Measurements from ENCODE around the gene LPCAT1. TPM values are rescaled to one million over a fixed set of nuclear protein-coding genes. Genes with fewer than 3 reads are reported as not detected.

The LPCAT1 gene
- polyA plus RNA-seq, 4 donors: 50.5 to 56.4 (median 51.4) TPM

- DNase-seq (ENCODE audit: low read depth in 4 of 4, low spot score in 3 of 4): no peak
Measured at GRCh38 chr5:1446602-1447343, 77.0 kb downstream of the LPCAT1 start.

GRCh38 chr5:1445689-1446601 is 77.8 kb downstream of the LPCAT1 start:
- no peak for DNase-seq (ENCODE audit: low read depth in 4 of 4, low spot score in 3 of 4)

- DNase-seq (ENCODE audit: low read depth in 4 of 4, low spot score in 3 of 4): peak in 2 of 4 donors; percentile 16 to 39
Measured at GRCh38 chr5:1445313-1445688, 78.5 kb downstream of the LPCAT1 start, which contains the start of gene SLC6A3. Gene SLC6A3 (minus strand): TSS chr5:1445440. CDS start chr5:1443197, 2,243 bp downstream.

- DNase-seq (ENCODE audit: low read depth in 4 of 4, low spot score in 3 of 4): no peak
Measured at GRCh38 chr5:1444361-1445189, 79.2 kb downstream of the LPCAT1 start.

GRCh38 chr5:1443991-1444360 is 79.8 kb downstream of the LPCAT1 start:
- no peak for DNase-seq (ENCODE audit: low read depth in 4 of 4, low spot score in 3 of 4)

GRCh38 chr5:1443171-1443570 is 80.6 kb downstream of the LPCAT1 start:
- no peak for DNase-seq (ENCODE audit: low read depth in 4 of 4, low spot score in 3 of 4)

GRCh38 chr5:1442222-1443145 is 81.3 kb downstream of the LPCAT1 start:
- DNase-seq (ENCODE audit: low read depth in 4 of 4, low spot score in 3 of 4): no peak

- DNase-seq (ENCODE audit: low read depth in 4 of 4, low spot score in 3 of 4): no peak
Measured at GRCh38 chr5:1441166-1441865, 82.4 kb downstream of the LPCAT1 start.

- no peak for DNase-seq (ENCODE audit: low read depth in 4 of 4, low spot score in 3 of 4)
Measured at GRCh38 chr5:1440098-1440493, 83.7 kb downstream of the LPCAT1 start.

- DNase-seq (ENCODE audit: low read depth in 4 of 4, low spot score in 3 of 4): no peak
Measured at GRCh38 chr5:1439388-1440097, 84.2 kb downstream of the LPCAT1 start.

GRCh38 chr5:1438871-1439270 is 84.9 kb downstream of the LPCAT1 start:
- no peak for DNase-seq (ENCODE audit: low read depth in 4 of 4, low spot score in 3 of 4)

- no peak for DNase-seq (ENCODE audit: low read depth in 4 of 4, low spot score in 3 of 4)
Measured at GRCh38 chr5:1437876-1438559, 85.7 kb downstream of the LPCAT1 start.

- no peak for DNase-seq (ENCODE audit: low read depth in 4 of 4, low spot score in 3 of 4)
Measured at GRCh38 chr5:1437226-1437829, 86.4 kb downstream of the LPCAT1 start.

GRCh38 chr5:1436681-1437080 is 87.1 kb downstream of the LPCAT1 start:
- DNase-seq (ENCODE audit: low read depth in 4 of 4, low spot score in 3 of 4): no peak

GRCh38 chr5:1436036-1436435 is 87.7 kb downstream of the LPCAT1 start:
- no peak for DNase-seq (ENCODE audit: low read depth in 4 of 4, low spot score in 3 of 4)

- no peak for DNase-seq (ENCODE audit: low read depth in 4 of 4, low spot score in 3 of 4)
Measured at GRCh38 chr5:1435369-1435768, 88.4 kb downstream of the LPCAT1 start.

- DNase-seq (ENCODE audit: low read depth in 4 of 4, low spot score in 3 of 4): no peak
Measured at GRCh38 chr5:1432296-1432695, 91.5 kb downstream of the LPCAT1 start.

- DNase-seq (ENCODE audit: low read depth in 4 of 4, low spot score in 3 of 4): no peak
Measured at GRCh38 chr5:1431896-1432295, 91.9 kb downstream of the LPCAT1 start.

Measured in left renal pelvis (tissue), 4 donors.